HG03520 (cell line): ENCODE results near the gene CLDN9.

Source experiments
- ATAC-seq: cut with Tn5 transposase; IDR thresholded peaks from one replicate; pipeline ENCODE4 v1.9.1; 2021; ENCODE audit warnings: mild to moderate bottlenecking, moderate library complexity; ENCODE audit not compliant: unreplicated experiment

CLDN9 gene

GRCh38 chr16:3028716-3029319 is 16.1 kb downstream of the CLDN9 start:
- ATAC-seq, result no peak

- ATAC-seq, result no peak
These were observed 16.9 kb downstream of the CLDN9 start for GRCh38 chr16:3029491-3030221.

- no peak for ATAC-seq
These were observed 17.8 kb downstream of the CLDN9 start for GRCh38 chr16:3030222-3031212.

- ATAC-seq, result no peak
These were observed 19.9 kb downstream of the CLDN9 start for GRCh38 chr16:3032624-3033023.

- no peak for ATAC-seq
These were observed 22.7 kb downstream of the CLDN9 start for GRCh38 chr16:3035289-3035971.

- no peak for ATAC-seq
These were observed 23.4 kb downstream of the CLDN9 start for GRCh38 chr16:3035972-3036725.

GRCh38 chr16:3036726-3037315 is 24.1 kb downstream of the CLDN9 start, which contains the start of gene BICDL2:
Gene BICDL2, minus strand, starts transcription at chr16:3036944. Its CDS starts 1,448 bp downstream, at chr16:3035496.
- no peak for ATAC-seq

- ATAC-seq, result no peak
These were observed 25.5 kb downstream of the CLDN9 start for GRCh38 chr16:3038256-3038655.

- no peak for ATAC-seq
These were observed 26.2 kb downstream of the CLDN9 start for GRCh38 chr16:3038896-3039295.

GRCh38 chr16:3042376-3042775 is 29.7 kb downstream of the CLDN9 start:
- no peak for ATAC-seq

- ATAC-seq, result no peak
These were observed 32.0 kb downstream of the CLDN9 start for GRCh38 chr16:3044708-3045107.

GRCh38 chr16:3045758-3046640 is 33.3 kb downstream of the CLDN9 start, which contains the start of gene MMP25:
Gene MMP25, plus strand, starts transcription at chr16:3046561. Its CDS starts 357 bp downstream, at chr16:3046918.
- no peak for ATAC-seq

- ATAC-seq, result no peak
These were observed 34.1 kb downstream of the CLDN9 start for GRCh38 chr16:3046641-3047386.

GRCh38 chr16:3047387-3047720 is 34.6 kb downstream of the CLDN9 start:
- no peak for ATAC-seq

GRCh38 chr16:3049921-3050481 is 37.3 kb downstream of the CLDN9 start:
- ATAC-seq, result no peak

GRCh38 chr16:3050487-3050886 is 37.8 kb downstream of the CLDN9 start:
- no peak for ATAC-seq

GRCh38 chr16:3051009-3051408 is 38.3 kb downstream of the CLDN9 start:
- ATAC-seq, result no peak

- ATAC-seq, result no peak
These were observed 38.8 kb downstream of the CLDN9 start for GRCh38 chr16:3051494-3051893.
